DOHH2 (cell line): ENCODE results near the gene ALOX5AP.

Source experiments
- EZH2phosphoT487 ChIP-seq: fragments of 200-600 bp; sonication (generic); IDR thresholded peaks from 2 replicates; pipeline ENCODE4 v1.6.1; 2017; ENCODE audit warnings: borderline replicate concordance, mild to moderate bottlenecking, antibody characterized with exemption, low read length, moderate library complexity, mixed read lengths
- TF ChIP-seq, protein P1 (sequence below): fragments of 200-600 bp; sonication (generic); IDR thresholded peaks from one replicate; pipeline ENCODE4 v1.5.1; 2014; ENCODE audit warnings: antibody characterized with exemption, mild to moderate bottlenecking, low read depth, low read length; ENCODE audit not compliant: poor library complexity, severe bottlenecking

DNA sequence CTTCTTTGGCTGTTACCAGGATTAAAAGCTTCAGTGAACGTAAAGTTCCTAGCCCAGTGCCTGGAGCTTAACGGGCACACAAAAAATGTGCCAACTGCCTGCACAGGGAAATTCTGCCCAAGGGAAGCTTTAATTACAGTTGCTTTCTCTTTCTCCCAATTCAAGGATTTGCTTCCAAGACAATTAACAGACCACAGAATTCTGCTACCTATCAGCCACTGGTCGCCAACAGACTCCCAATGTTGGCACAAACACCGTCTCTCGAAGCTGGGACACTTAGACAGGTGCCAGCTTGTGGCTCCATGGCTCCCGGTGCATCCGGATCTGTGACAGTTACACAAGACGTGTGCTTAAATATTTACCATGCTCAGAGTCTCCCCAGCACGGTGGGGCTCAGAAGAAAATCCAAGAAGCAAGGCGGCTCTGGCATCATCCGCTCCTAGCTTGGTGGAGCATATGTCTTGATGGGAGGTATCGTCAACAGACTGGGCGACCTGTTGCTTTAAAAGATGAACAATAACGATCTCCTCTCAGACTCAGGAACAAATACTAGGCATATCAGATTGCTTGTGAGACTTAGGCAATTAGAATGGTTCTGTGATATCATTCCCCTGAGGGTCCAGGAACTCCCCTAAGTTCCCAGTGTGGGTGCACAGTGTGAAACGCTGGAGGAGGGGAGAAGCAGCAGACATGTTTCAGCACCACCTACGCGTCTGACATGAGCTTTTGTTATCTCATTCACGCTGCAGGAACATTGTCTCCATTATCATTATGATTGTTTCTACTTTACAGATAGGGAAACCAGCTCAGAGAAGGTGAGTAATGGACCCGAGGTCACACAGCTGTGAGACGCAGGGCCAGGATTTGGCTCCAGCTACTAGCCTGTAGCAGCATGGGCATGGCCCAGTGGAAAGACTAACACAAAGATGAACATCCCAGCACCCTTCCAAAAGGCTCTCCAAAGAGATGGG lies 61.6 kb downstream of the ALOX5AP start:
- TF ChIP-seq, protein P1, sequence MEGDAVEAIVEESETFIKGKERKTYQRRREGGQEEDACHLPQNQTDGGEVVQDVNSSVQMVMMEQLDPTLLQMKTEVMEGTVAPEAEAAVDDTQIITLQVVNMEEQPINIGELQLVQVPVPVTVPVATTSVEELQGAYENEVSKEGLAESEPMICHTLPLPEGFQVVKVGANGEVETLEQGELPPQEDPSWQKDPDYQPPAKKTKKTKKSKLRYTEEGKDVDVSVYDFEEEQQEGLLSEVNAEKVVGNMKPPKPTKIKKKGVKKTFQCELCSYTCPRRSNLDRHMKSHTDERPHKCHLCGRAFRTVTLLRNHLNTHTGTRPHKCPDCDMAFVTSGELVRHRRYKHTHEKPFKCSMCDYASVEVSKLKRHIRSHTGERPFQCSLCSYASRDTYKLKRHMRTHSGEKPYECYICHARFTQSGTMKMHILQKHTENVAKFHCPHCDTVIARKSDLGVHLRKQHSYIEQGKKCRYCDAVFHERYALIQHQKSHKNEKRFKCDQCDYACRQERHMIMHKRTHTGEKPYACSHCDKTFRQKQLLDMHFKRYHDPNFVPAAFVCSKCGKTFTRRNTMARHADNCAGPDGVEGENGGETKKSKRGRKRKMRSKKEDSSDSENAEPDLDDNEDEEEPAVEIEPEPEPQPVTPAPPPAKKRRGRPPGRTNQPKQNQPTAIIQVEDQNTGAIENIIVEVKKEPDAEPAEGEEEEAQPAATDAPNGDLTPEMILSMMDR = no peak
- TF ChIP-seq EZH2phosphoT487 = no peak
